Endothelial cell of hepatic sinusoid (primary cell): ENCODE data around the gene CCN6.

Experiments
- in situ Hi-C: cut with HindIII; loops from 2 replicates; pipeline ENCODE4 v1.10.0; 2017; ENCODE audit warnings: low sequenced_read_pairs

Gene CCN6

DNA sequence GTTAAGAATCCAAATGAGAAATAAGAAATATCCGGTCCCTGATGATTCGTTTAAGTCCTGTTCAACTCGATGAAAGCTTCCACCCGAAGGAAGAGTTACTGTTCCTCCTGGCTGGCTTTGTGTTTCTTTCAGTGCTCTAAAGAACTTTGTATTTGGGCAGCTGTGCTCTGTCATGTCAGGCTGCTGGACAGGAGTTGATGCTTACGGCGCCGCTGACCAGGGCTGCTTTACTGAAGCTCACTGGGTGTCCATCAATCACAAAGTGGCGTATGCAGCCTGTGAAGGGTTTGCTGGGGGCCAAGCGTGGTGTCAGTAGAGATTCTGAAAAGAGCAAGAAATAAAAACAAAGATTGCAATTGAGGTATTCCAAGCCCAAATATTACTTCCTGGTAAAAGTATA, 55.4 kb downstream of the CCN6 start:
- in situ Hi-C loops = no loop called here

DNA sequence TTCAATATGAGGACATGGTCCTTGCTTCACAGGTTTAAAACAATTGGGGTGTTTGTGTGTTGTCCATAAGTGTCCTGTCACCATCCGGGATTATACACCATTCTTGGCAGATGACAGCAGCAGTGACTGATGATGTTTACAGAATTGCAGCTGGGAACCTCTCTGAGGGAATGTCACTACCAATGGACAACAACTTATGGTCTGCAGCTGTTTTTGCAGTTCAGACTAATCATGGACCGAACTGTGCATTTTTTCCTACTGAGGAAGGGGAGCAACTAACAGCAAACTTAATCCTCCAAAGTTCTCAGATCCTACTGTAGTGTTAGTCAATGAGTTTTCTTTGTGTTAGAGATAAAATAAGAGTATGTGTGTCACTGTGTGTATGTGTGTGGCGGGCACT, 59.5 kb downstream of the CCN6 start:
- in situ Hi-C loops = no loop called here

GRCh38 chr6:112113918-112114317, 60.0 kb downstream of the CCN6 start:
- in situ Hi-C loops = no loop called here

DNA sequence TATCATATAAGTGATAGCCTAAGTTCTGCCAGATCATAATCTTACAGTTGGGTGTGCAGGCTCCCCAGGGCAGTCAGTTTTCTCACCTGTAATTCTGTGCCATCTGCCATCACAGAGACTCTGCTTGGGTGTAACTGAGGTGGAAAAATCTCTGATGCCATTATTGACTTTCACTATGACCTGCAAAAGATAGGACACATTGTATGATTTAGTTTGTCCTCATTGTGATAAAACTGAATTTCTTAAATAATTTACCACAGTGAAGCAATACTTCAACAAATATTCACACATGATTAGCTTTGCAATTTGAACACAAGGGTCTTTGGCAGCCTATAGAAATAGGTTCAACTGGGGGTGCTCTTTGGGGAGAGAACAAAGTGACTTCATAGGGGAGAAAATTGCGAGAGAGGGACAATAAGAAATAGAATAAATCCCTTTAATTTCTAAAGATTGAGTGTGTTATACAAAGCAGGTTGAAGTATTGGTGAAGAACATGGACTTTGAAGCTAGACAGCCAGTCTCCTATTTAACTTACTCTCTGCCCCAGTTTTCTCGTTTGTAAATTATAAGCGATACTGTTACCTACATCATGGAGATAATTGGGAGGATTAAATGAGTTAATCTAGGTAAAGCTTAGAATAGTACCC, 60.8 kb downstream of the CCN6 start:
- in situ Hi-C loops = no loop called here

GRCh38 chr6:112116221-112116620, 62.3 kb downstream of the CCN6 start:
- in situ Hi-C loops = no loop called here

DNA sequence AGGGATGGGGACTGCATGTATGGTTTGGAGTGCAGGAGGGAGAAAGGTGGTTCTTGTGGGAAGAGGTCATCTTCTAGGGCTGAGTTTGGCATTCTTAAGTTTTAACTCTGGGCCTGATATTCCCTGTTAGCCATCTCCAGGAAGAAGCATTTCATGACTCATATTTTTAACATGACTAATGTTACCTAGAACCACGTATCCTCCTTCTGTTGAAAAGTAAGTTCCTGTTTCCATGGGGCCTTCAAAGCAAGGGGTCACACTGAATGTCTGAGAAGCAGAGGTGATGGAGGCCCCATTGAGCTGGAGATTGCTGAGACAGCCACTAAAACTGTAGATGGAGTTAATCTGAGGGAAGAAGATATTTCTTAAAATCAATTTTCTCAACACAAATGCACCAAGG, 63.6 kb downstream of the CCN6 start:
- in situ Hi-C loops = no loop called here

GRCh38 chr6:112118034-112118433, 64.1 kb downstream of the CCN6 start:
- in situ Hi-C loops = no loop called here
